ENCODE measurements around the gene YWHAB.

The YWHAB gene

DNA sequence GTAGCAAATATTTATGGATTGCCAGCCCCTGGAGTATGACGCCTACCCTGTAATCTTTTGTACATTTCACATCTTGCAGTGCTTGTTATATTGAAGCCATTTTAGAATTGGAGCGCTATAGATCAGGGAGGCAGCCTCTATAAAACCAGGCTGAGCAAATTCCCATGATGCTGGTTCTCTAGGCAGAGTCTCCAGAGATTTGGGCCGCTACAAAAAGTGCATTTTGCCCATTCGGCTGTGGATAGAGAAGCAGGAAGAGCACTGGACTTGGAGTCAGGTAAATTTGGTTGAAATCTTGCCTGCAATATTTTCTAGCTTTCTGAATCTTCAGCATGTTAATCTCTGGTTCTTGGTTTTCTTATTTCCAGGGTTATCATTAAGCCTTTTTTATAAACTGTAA, 2.0 kb downstream of the YWHAB start:
- Mint-ChIP-seq H3K27me3 (no peaks in the 10 kb centered on the region), H3K9me3 (no peaks in the 10 kb centered on the region), H3K4me1 (ENCODE audit: low read depth) (peaks cover 54% of the 10 kb centered on the region), H3K27ac (no peak overlapping the region), H3K36me3 (ENCODE audit: low read depth) (peaks cover 28% of the 10 kb centered on the region), H3K4me3 (peak overlapping the region; percentile 93)
- intact Hi-C loops (cut with micrococcal nuclease) = loop anchor here (5.0 kb wide), 2 partner anchors 80 to 675 kb away; partner anchors contain the start of genes OSER1 and STK4

- Mint-ChIP-seq H3K4me3 (peak overlapping the region; percentile 9), H3K4me1 (ENCODE audit: low read depth) (peaks cover 62% of the 10 kb centered on the region), H3K27me3 (no peaks in the 10 kb centered on the region), H3K36me3 (ENCODE audit: low read depth) (peaks cover 35% of the 10 kb centered on the region), H3K9me3 (no peaks in the 10 kb centered on the region), H3K27ac (no peak overlapping the region)
- intact Hi-C loops (cut with micrococcal nuclease) = loop anchor here (5.0 kb wide), 2 partner anchors 79 to 676 kb away; partner anchors contain the start of genes OSER1 and STK4
Measured at GRCh38 chr20:44888226-44889103, 3.0 kb downstream of the YWHAB start.

GRCh38 chr20:44891826-44892225, 6.3 kb downstream of the YWHAB start:
- intact Hi-C loops (cut with micrococcal nuclease) = no loop called here
- Mint-ChIP-seq H3K36me3 (ENCODE audit: low read depth) (peaks cover 39% of the 10 kb centered on the region), H3K27ac (no peak overlapping the region), H3K4me3 (no peak overlapping the region), H3K9me3 (no peaks in the 10 kb centered on the region), H3K4me1 (ENCODE audit: low read depth) (peaks cover 76% of the 10 kb centered on the region), H3K27me3 (no peaks in the 10 kb centered on the region)

- no peak overlapping the region for H3K4me3 Mint-ChIP-seq
- H3K4me1 Mint-ChIP-seq (ENCODE audit: low read depth) = peaks cover 70% of the 10 kb centered on the region
- intact Hi-C loops (cut with micrococcal nuclease) = no loop called here
- H3K36me3 Mint-ChIP-seq (ENCODE audit: low read depth) = peaks cover 51% of the 10 kb centered on the region
- peak overlapping the region; percentile 32 for H3K27ac Mint-ChIP-seq
- no peaks in the 10 kb centered on the region for H3K9me3 Mint-ChIP-seq
- H3K27me3 Mint-ChIP-seq = no peaks in the 10 kb centered on the region
Measured at GRCh38 chr20:44894959-44895358, 9.5 kb downstream of the YWHAB start.

- Mint-ChIP-seq H3K27ac (peak overlapping the region; percentile 50), H3K9me3 (no peaks in the 10 kb centered on the region), H3K4me1 (ENCODE audit: low read depth) (peaks cover 78% of the 10 kb centered on the region), H3K27me3 (no peaks in the 10 kb centered on the region), H3K4me3 (no peak overlapping the region), H3K36me3 (ENCODE audit: low read depth) (peaks cover 59% of the 10 kb centered on the region)
- intact Hi-C loops (cut with micrococcal nuclease) = no loop called here
Measured at GRCh38 chr20:44896583-44896982, 11.1 kb downstream of the YWHAB start.

DNA sequence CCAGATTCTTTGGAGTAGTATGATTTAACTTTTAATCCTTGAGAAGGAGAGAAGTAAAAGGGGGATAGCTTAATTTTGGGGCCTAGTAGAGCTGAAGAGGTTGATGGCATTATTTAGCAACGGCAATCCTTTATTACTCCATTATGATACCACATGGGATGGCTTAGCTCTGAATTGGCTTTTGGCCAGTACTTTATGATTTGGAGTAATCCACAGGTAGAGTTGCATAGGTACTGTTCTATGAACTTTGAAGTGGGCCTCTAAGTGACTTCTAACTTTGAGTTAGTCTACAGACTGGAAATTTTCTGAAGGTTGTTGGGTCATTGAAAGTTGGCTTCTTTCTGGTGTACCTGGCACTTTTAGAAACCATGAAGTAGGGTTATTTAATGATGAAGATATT, 11.6 kb downstream of the YWHAB start:
- Mint-ChIP-seq H3K9me3 (no peaks in the 10 kb centered on the region), H3K4me3 (no peak overlapping the region), H3K4me1 (ENCODE audit: low read depth) (peaks cover 76% of the 10 kb centered on the region), H3K36me3 (ENCODE audit: low read depth) (peaks cover 60% of the 10 kb centered on the region), H3K27me3 (no peaks in the 10 kb centered on the region), H3K27ac (peak overlapping the region; percentile 50)
- intact Hi-C loops (cut with micrococcal nuclease) = no loop called here

GRCh38 chr20:44900231-44900854, 14.8 kb downstream of the YWHAB start:
- intact Hi-C loops (cut with micrococcal nuclease) = loop anchor here (10.0 kb wide), 1 partner anchor 94 kb away; no protein-coding TSS in a partner anchor
- H3K27ac Mint-ChIP-seq = no peak overlapping the region
- peaks cover 67% of the 10 kb centered on the region for H3K36me3 Mint-ChIP-seq (ENCODE audit: low read depth)
- H3K4me1 Mint-ChIP-seq (ENCODE audit: low read depth) = peaks cover 49% of the 10 kb centered on the region
- H3K9me3 Mint-ChIP-seq = no peaks in the 10 kb centered on the region
- H3K27me3 Mint-ChIP-seq = no peaks in the 10 kb centered on the region
- H3K4me3 Mint-ChIP-seq = no peak overlapping the region

GRCh38 chr20:44901974-44902373, 16.5 kb downstream of the YWHAB start:
- H3K4me3 Mint-ChIP-seq = no peak overlapping the region
- intact Hi-C loops (cut with micrococcal nuclease) = loop anchor here (10.0 kb wide), 1 partner anchor 93 kb away; no protein-coding TSS in a partner anchor
- no peaks in the 10 kb centered on the region for H3K27me3 Mint-ChIP-seq
- H3K9me3 Mint-ChIP-seq = no peaks in the 10 kb centered on the region
- H3K4me1 Mint-ChIP-seq (ENCODE audit: low read depth) = peaks cover 32% of the 10 kb centered on the region
- H3K36me3 Mint-ChIP-seq (ENCODE audit: low read depth) = peaks cover 83% of the 10 kb centered on the region
- H3K27ac Mint-ChIP-seq = no peak overlapping the region

DNA sequence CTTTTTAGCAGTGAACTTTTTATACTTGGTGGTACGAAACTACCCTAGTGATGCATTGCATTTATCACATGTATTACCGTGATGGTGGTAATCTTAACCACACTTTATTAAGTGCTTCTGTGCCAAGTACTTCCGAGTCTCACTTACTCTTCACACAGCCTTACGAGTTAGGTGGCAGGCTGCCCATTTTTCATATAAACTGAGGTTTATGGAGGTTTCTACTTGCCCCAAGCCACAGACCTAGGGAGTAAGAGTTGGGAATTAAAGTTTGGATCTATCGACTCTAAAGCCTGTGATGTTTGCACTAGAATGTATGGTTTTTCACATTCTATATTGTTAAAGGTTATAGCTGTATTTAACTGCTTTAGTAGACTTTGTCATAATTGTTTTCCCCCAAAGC, 18.9 kb downstream of the YWHAB start:
- H3K27ac Mint-ChIP-seq = no peak overlapping the region
- intact Hi-C loops (cut with micrococcal nuclease) = loop anchor here (10.0 kb wide), 1 partner anchor 90 kb away; no protein-coding TSS in a partner anchor
- peaks cover 92% of the 10 kb centered on the region for H3K36me3 Mint-ChIP-seq (ENCODE audit: low read depth)
- peaks cover 26% of the 10 kb centered on the region for H3K4me1 Mint-ChIP-seq (ENCODE audit: low read depth)
- no peak overlapping the region for H3K4me3 Mint-ChIP-seq
- no peaks in the 10 kb centered on the region for H3K27me3 Mint-ChIP-seq
- H3K9me3 Mint-ChIP-seq = no peaks in the 10 kb centered on the region

DNA sequence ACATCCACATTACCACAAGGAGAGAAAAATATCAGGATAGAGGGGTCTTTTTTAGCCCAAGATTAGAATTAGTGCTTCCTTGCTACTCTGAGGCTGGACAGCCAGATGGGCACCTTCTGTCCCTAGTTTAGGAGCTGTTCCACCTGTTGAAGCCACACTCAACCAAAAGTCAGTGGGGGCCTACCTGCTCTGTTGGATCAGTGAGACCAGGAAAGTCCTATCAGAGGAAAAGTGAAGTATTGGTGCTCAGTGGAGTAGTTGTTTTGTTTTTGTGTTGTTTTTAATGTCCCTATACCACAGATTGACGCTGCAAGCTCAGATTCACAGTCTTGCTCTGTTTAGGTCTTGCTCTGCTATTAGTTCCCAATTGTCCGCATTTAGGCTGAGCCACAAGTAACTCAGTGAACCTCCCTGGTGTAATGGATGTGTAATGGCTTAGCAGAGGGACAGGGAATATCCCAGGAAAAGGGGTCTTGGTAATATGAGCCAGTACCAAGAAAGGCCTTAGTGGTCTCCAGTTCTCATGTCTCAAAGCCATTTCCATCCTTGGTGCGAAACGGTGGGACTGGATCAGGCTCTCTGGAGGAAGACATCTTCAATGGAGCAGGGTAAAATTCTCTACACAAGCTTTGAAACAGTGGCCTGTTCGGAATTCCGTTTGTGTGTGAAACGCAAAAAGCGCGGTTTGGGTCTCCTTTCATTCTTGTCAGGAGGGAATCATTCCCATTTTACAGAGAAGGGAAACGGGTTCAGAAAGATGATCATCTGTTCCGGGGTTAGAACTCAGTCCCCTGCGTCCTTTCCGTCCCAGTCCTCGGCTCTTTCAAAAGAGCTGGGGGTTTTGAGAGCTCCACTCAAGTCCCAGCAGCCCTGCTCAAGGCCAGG, 23.7 kb downstream of the YWHAB start:
- Mint-ChIP-seq H3K9me3 (no peaks in the 10 kb centered on the region), H3K27me3 (no peaks in the 10 kb centered on the region), H3K36me3 (ENCODE audit: low read depth) (peaks cover 56% of the 10 kb centered on the region), H3K27ac (peak overlapping the region; percentile 50), H3K4me1 (ENCODE audit: low read depth) (peaks cover 30% of the 10 kb centered on the region), H3K4me3 (peak overlapping the region; percentile 89)
- intact Hi-C loops (cut with micrococcal nuclease) = loop anchor here (10.0 kb wide), 1 partner anchor 86 kb away; no protein-coding TSS in a partner anchor

GRCh38 chr20:44909872-44910689, 24.6 kb downstream of the YWHAB start, which contains the start of gene PABPC1L:
PABPC1L (plus strand) TSS chr20:44910060; CDS start chr20:44910144, 84 bp downstream.
- Mint-ChIP-seq H3K4me3 (peak within 1 kb of the TSS; percentile 89), H3K27me3 (no peaks in the 10 kb centered on the region), H3K36me3 (ENCODE audit: low read depth) (peaks cover 48% of the 10 kb centered on the region), H3K4me1 (ENCODE audit: low read depth) (peaks cover 30% of the 10 kb centered on the region), H3K9me3 (no peaks in the 10 kb centered on the region), H3K27ac (peak within 1 kb of the TSS; percentile 50)
- intact Hi-C loops (cut with micrococcal nuclease) = loop anchor here (10.0 kb wide), 1 partner anchor 85 kb away; no protein-coding TSS in a partner anchor

DNA sequence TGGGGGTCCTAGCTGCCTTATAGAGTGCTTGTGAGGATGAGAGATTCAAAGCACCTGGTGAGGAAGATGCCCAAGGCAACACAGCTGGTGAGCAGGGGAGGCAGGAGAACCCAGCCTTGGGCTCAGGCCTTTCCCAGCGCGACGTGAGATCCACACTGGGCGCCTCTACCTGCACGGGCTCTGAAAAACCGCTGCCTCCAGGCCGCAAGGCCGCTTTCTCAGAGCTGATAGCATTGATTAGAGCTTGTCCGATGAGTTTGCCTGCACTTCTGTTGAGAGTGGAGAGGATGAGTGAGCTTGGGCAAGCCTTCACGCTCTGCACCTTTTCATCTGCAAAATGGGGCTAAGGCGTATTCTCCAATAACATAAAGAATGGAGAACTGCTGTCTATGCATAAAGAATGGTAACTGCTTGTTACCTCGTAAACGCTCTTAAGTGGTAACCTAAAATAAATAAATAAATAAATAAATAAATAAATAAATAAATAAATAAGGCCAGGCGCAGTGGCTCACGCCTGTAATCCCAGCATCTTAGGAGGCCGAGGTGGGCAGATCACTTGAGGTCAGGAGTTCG, 25.3 kb downstream of the YWHAB start:
- intact Hi-C loops (cut with micrococcal nuclease) = no loop called here
- H3K36me3 Mint-ChIP-seq (ENCODE audit: low read depth) = peaks cover 41% of the 10 kb centered on the region
- H3K4me3 Mint-ChIP-seq = peak overlapping the region; percentile 89
- peak overlapping the region; percentile 50 for H3K27ac Mint-ChIP-seq
- no peaks in the 10 kb centered on the region for H3K9me3 Mint-ChIP-seq
- H3K4me1 Mint-ChIP-seq (ENCODE audit: low read depth) = peaks cover 30% of the 10 kb centered on the region
- no peaks in the 10 kb centered on the region for H3K27me3 Mint-ChIP-seq
